Limb (tissue), 2 donors: Measurements from ENCODE around the gene SNRPD2.
A peak's percentile ranks its signal among the peaks of the same experiment; 100 is the strongest.
"Not testable (repeated sequence)": the region's sequence is repeated elsewhere in the genome, so short reads cannot be mapped to it uniquely, and the experiment has no call there.

ENCODE experiments used
- DNase-seq, 2 donors: peaks; one replicate each; pipeline ENCODE4 v3.0.0-alpha.2; 2016; ENCODE audit errors: extremely low spot score in 2 of 2

Gene SNRPD2

GRCh38 chr19:45691516-45692186 is at the start of gene SNRPD2:
TSS of gene SNRPD2 (minus strand) at chr19:45691953. CDS start at chr19:45691888, 65 bp downstream.
- peak; percentile 96 to 97 for DNase-seq

GRCh38 chr19:45739498-45740439 is 48.0 kb upstream of the SNRPD2 start:
- no peak for DNase-seq

- DNase-seq = peak in 1 of 2 donors; percentile 27
These were observed 41.5 kb upstream of the SNRPD2 start, which contains the start of gene MEIOSIN for GRCh38 chr19:45733160-45733810. TSS of gene MEIOSIN (plus strand) at chr19:45733439. CDS start at chr19:45735377, 1,938 bp downstream.

- DNase-seq = peak; percentile 97
These were observed 38.9 kb upstream of the SNRPD2 start, which contains the start of gene FBXO46 for GRCh38 chr19:45730368-45731288. TSS of gene FBXO46 (minus strand) at chr19:45730896. CDS start at chr19:45713495, 17,401 bp downstream.

GRCh38 chr19:45729800-45730290 is 38.1 kb upstream of the SNRPD2 start:
- no peak for DNase-seq

GRCh38 chr19:45728683-45729082 is 36.9 kb upstream of the SNRPD2 start:
- not testable (repeated sequence) for DNase-seq

- not testable (repeated sequence) for DNase-seq
These were observed 28.3 kb upstream of the SNRPD2 start for GRCh38 chr19:45720065-45720464.

- DNase-seq = no peak
These were observed 26.4 kb upstream of the SNRPD2 start for GRCh38 chr19:45717983-45718650.

- DNase-seq = peak; percentile 98 to 100
These were observed 25.6 kb upstream of the SNRPD2 start for GRCh38 chr19:45717131-45717982.

- DNase-seq = no peak
These were observed 24.8 kb upstream of the SNRPD2 start for GRCh38 chr19:45716359-45717130.

GRCh38 chr19:45715139-45715538 is 23.4 kb upstream of the SNRPD2 start:
- DNase-seq = no peak

- no peak for DNase-seq
These were observed 21.4 kb upstream of the SNRPD2 start for GRCh38 chr19:45713141-45713540.

- no peak for DNase-seq
These were observed 20.9 kb upstream of the SNRPD2 start for GRCh38 chr19:45712699-45713067.

GRCh38 chr19:45711851-45712698 is 20.3 kb upstream of the SNRPD2 start:
- DNase-seq = no peak

- no peak for DNase-seq
These were observed 18.8 kb upstream of the SNRPD2 start for GRCh38 chr19:45710356-45711130.

- DNase-seq = no peak
These were observed 14.1 kb upstream of the SNRPD2 start for GRCh38 chr19:45705710-45706415.
